Esophagus squamous epithelium (tissue), 5 donors: ENCODE results near the gene PPP2R5E. TPM values are rescaled to one million over a fixed set of nuclear protein-coding genes. Genes with fewer than 3 reads are reported as not detected.

Experiments
- DNase-seq: peaks from one replicate; lab custom pipeline; 2025; lab: John Stamatoyannopoulos, UW
- H3K27ac ChIP-seq, 4 donors: fragments of 200-600 bp; sonication (generic); one replicate each; pipeline ENCODE4 v1.5.1; 2016 to 2019; ENCODE audit warnings: mild to moderate bottlenecking in 1 of 4
- H3K27me3 ChIP-seq, 4 donors: fragments of 200-600 bp; sonication (generic); 1 replicate in 3 of 4; 2 replicates in 1 of 4; pipeline versions ENCODE4 v1.5.1 to v1.6.0; 2017 to 2021; ENCODE audit warnings: antibody characterized with exemption in 1 of 4
- H3K36me3 ChIP-seq, 3 donors: fragments of 200-600 bp; sonication (generic); one replicate each; pipeline ENCODE4 v1.5.1; 2016 to 2019
- H3K4me1 ChIP-seq, 3 donors: fragments of 200-600 bp; sonication (generic); one replicate each; pipeline ENCODE4 v1.5.1; 2017 to 2019
- H3K4me3 ChIP-seq, 4 donors: fragments of 200-600 bp; sonication (generic); 1 replicate in 3 of 4; 2 replicates in 1 of 4; pipeline ENCODE4 v1.5.1; 2016 to 2019; ENCODE audit warnings: mild to moderate bottlenecking in 2 of 4, moderate library complexity in 1 of 4
- H3K9me3 ChIP-seq, 3 donors: fragments of 200-600 bp; sonication (generic); one replicate each; pipeline ENCODE4 v1.5.1; 2016 to 2019
- CTCF ChIP-seq, 6 experiments: fragments of 450-650 bp in 4 of 6; fragments of 200-600 bp in 2 of 6; sonication (generic) in 2 of 6; IDR thresholded peaks; one replicate each; pipeline ENCODE4 v1.5.1; 2016 to 2019; ENCODE audit warnings: antibody characterized with exemption in 6 of 6, mild to moderate bottlenecking in 4 of 6, moderate library complexity in 4 of 6
- POLR2A ChIP-seq, 4 donors: fragments of 450-650 bp; IDR thresholded peaks; one replicate each; pipeline ENCODE4 v1.6.1; 2017; ENCODE audit warnings: antibody characterized with exemption in 4 of 4, mild to moderate bottlenecking in 4 of 4, moderate library complexity in 3 of 4
- WGBS, 2 donors: methylation state at CpG; one replicate each; pipeline ENCODE4 v1.1.5; 2018; 5-methylcytosine and 5-hydroxymethylcytosine counted together
- intact Hi-C: fragments of 100-400 bp; cut with DNase I; formaldehyde crosslinking; loops from one replicate; pipeline ENCODE4 v1.15.0; 2022
- total RNA-seq, 4 donors: library from RNA; depleted of rRNA; stranded (reverse); fragments of >200 nt; gene quantifications; one replicate each; pipeline ENCODE4 v1.1.0, GENCODE V29; 2016
- donor health status: DM: yes; HTN: yes; CAD: no.

PPP2R5E gene
- total RNA-seq, 4 donors from 2014 or later, result 18.9 to 31.2 (median 26.0) TPM

DNA sequence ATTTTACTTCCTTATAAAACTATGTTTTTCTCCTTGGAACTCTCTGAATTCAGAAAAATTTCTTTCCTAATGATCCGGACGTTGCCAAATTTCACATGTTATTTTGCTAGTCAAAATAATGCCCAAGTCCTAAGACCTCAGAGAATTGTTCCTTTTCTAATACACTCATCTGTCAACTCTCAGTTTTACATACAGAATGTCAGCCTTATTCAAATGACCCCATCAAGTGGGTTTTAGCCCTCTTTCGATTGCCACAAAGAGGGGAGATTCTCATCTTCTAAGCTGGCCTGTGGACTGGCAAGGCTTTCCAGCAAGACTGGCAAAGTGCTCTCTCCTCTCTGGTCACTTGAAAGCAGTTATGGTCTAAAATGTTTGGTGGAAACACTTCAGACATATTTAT is 125.2 kb downstream of the PPP2R5E start:
- 89 to 97% methylated on average over 3 of the region's 3 CpGs for WGBS, 2 donors
- no peaks in the 10 kb centered on the region for H3K27me3 ChIP-seq
- no peak for DNase-seq
- H3K27ac ChIP-seq, result no peak overlapping the region
- peaks cover 0 to 51% (median 0%) of the 10 kb centered on the region in 3 donors for H3K36me3 ChIP-seq
- TF ChIP-seq POLR2A (IDR thresholded peaks at IDR 0.05) (no peak), CTCF (IDR thresholded peaks at IDR 0.05) (no peak)
- H3K4me3 ChIP-seq, result no peak overlapping the region
- no peaks in the 10 kb centered on the region for H3K9me3 ChIP-seq
- no peaks in the 10 kb centered on the region for H3K4me1 ChIP-seq
- intact Hi-C loops, result no loop called here

DNA sequence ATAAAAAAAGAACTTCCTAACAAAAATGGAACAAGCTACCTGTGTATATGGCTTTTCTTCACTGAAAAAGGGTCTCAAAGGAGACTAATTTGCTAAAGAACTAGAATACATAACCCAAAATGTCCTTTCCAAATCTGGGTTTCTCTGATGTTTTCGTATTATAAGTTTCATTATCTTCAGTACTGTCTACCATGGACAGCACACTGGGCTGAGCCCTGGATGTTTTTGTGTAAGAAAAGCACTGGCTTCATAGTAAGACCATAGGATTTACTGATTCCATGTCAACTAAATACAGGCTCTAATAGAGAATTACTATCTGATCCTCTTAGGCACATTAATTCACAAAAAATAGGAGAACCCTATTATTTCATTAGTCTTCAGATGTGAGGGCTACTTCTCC is 130.2 kb downstream of the PPP2R5E start:
- no peak for DNase-seq
- intact Hi-C loops, result no loop called here
- peaks cover 0 to 61% (median 0%) of the 10 kb centered on the region in 3 donors for H3K36me3 ChIP-seq
- 94 to 100% methylated on average over 1 of the region's 1 CpG for WGBS, 2 donors
- no peaks in the 10 kb centered on the region for H3K9me3 ChIP-seq
- no peaks in the 10 kb centered on the region for H3K4me1 ChIP-seq
- no peak for TF ChIP-seq CTCF (IDR thresholded peaks at IDR 0.05)
- TF ChIP-seq POLR2A (IDR thresholded peaks at IDR 0.05), result no peak
- no peak overlapping the region for H3K27ac ChIP-seq
- H3K4me3 ChIP-seq, result no peak overlapping the region
- H3K27me3 ChIP-seq, result no peaks in the 10 kb centered on the region

DNA sequence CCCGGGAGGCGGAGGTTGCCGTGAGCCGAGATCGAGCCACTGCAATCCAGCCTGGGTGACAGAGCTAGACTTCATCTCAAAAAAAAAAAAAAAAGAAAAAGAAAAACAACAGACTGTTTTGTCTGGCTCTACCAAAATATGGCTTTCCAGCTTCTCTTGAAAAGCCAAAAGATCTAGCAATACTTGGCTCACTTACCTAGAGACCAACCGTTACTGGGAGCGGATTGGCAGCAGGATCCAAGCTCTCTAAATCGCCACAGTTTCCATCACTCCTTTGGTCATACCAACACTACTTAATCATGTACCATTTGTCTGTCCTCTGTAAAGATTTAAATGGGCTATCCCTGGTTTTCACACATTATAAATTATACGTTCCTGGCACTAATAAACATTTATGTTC is 136.8 kb downstream of the PPP2R5E start:
- peaks cover 0 to 7% (median 0%) of the 10 kb centered on the region in 3 donors for H3K4me1 ChIP-seq
- H3K27ac ChIP-seq, result no peak overlapping the region
- TF ChIP-seq POLR2A (IDR thresholded peaks at IDR 0.05), result no peak
- no peak for TF ChIP-seq CTCF (IDR thresholded peaks at IDR 0.05)
- WGBS, 2 donors, result 87 to 95% methylated on average over 9 of the region's 9 CpGs
- DNase-seq, result no peak
- peaks cover 0 to 45% (median 0%) of the 10 kb centered on the region in 3 donors for H3K36me3 ChIP-seq
- intact Hi-C loops, result no loop called here
- H3K9me3 ChIP-seq, result no peaks in the 10 kb centered on the region
- no peaks in the 10 kb centered on the region for H3K27me3 ChIP-seq
- H3K4me3 ChIP-seq, result no peak overlapping the region

GRCh38 chr14:63405715-63406114 is 137.5 kb downstream of the PPP2R5E start:
- H3K4me3 ChIP-seq, result no peak overlapping the region
- no peak for DNase-seq
- H3K36me3 ChIP-seq, result peaks cover 0 to 39% (median 0%) of the 10 kb centered on the region in 3 donors
- TF ChIP-seq POLR2A (IDR thresholded peaks at IDR 0.05) (no peak), CTCF (IDR thresholded peaks at IDR 0.05) (no peak)
- no peak overlapping the region for H3K27ac ChIP-seq
- no peaks in the 10 kb centered on the region for H3K9me3 ChIP-seq
- intact Hi-C loops, result no loop called here
- H3K27me3 ChIP-seq, result no peaks in the 10 kb centered on the region
- H3K4me1 ChIP-seq, result peaks cover 0 to 10% (median 0%) of the 10 kb centered on the region in 3 donors

DNA sequence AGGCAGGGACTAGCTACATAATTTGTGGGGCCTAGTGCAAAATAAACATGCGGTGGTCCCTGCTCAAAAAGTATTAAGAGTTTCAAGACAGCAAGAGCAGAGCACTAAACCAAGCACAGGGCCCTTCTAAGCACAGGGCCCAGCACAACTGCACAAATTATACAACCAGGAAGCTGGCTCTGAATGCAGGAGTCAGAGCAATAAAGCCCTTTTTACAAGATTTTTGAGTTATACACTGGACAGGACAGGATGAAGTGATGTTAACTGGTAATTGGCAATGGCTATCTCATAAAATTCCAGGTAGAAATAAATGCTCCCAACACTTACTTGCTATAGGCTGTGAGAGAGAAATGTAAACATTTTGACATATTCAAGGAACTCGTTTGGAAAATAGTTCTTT is 138.3 kb downstream of the PPP2R5E start:
- Histone ChIP-seq H3K9me3 (no peaks in the 10 kb centered on the region), H3K36me3 (peaks cover 0 to 35% (median 0%) of the 10 kb centered on the region in 3 donors), H3K4me1 (peaks cover 0 to 10% (median 0%) of the 10 kb centered on the region in 3 donors), H3K27me3 (no peaks in the 10 kb centered on the region), H3K4me3 (no peak overlapping the region), H3K27ac (no peak overlapping the region)
- TF ChIP-seq CTCF (IDR thresholded peaks at IDR 0.05), result no peak
- no peak for TF ChIP-seq POLR2A (IDR thresholded peaks at IDR 0.05)
- 80 to 86% methylated on average over 2 of the region's 2 CpGs for WGBS, 2 donors
- no peak for DNase-seq
- intact Hi-C loops, result no loop called here
